Keratinocyte (primary cell): ENCODE results near the gene KLF7. TPM values are rescaled to one million over a fixed set of nuclear protein-coding genes. Genes with fewer than 3 reads are reported as not detected.

Experiments used
- DNase-seq: peaks from one replicate; pipeline ENCODE4 v3.0.0-alpha.2; 2011; ENCODE audit warnings: low read depth, missing footprints, low spot score
- FAIRE-seq: peaks from 2 replicates; lab custom pipeline; 2011; peaks lifted over from hg19 to GRCh38; lab: Jason Lieb, UNC
- H2AFZ ChIP-seq: 2 replicates; pipeline ENCODE4 v1.6.0; 2012; ENCODE audit warnings: low read length, control low read depth, inconsistent platforms; ENCODE audit not compliant: control insufficient read depth
- H3K27ac ChIP-seq: 2 replicates; pipeline ENCODE4 v1.5.1; 2011; ENCODE audit warnings: low read length; ENCODE audit not compliant: control insufficient read depth, insufficient read depth
- H3K27me3 ChIP-seq: 3 replicates; pipeline ENCODE4 v1.6.0; 2011; ENCODE audit warnings: low read length; ENCODE audit not compliant: control insufficient read depth, insufficient read depth; ENCODE audit errors: extremely low read depth
- H3K36me3 ChIP-seq, 2 experiments: 2 replicates in 1 of 2; 3 replicates in 1 of 2; pipeline ENCODE4 v1.5.1; 2011; ENCODE audit warnings: low read length in 2 of 2, mild to moderate bottlenecking in 1 of 2; ENCODE audit not compliant: control insufficient read depth in 2 of 2, insufficient read depth in 2 of 2; ENCODE audit errors: extremely low read depth in 1 of 2
- H3K4me1 ChIP-seq: 3 replicates; pipeline ENCODE4 v1.5.1; 2011; ENCODE audit warnings: low read length; ENCODE audit not compliant: control insufficient read depth, insufficient read depth; ENCODE audit errors: extremely low read depth
- H3K4me2 ChIP-seq: 3 replicates; pipeline ENCODE4 v1.6.0; 2011; ENCODE audit warnings: low read depth, low read length; ENCODE audit not compliant: control insufficient read depth, insufficient read depth; ENCODE audit errors: extremely low read depth
- H3K4me3 ChIP-seq, 3 experiments: fragments of 200-600 bp in 1 of 3; sonication (generic) in 1 of 3; 2 replicates in 2 of 3; 3 replicates in 1 of 3; pipeline ENCODE4 v1.5.1; 2011 to 2016; ENCODE audit warnings: low read length in 3 of 3, mild to moderate bottlenecking in 3 of 3, control low read depth in 2 of 3, inconsistent platforms in 1 of 3, low read depth in 1 of 3, mixed read lengths in 1 of 3, mixed run types in 1 of 3, moderate library complexity in 1 of 3; ENCODE audit not compliant: control insufficient read depth in 2 of 3, insufficient read depth in 2 of 3; ENCODE audit errors: extremely low read depth in 1 of 3
- H3K79me2 ChIP-seq: 2 replicates; pipeline ENCODE4 v1.6.0; 2012; ENCODE audit warnings: low read length; ENCODE audit not compliant: control insufficient read depth, insufficient read depth
- H3K9ac ChIP-seq: 3 replicates; pipeline ENCODE4 v1.6.0; 2011; ENCODE audit warnings: low read length; ENCODE audit not compliant: control insufficient read depth, insufficient read depth; ENCODE audit errors: extremely low read depth
- H3K9me1 ChIP-seq: 3 replicates; pipeline ENCODE4 v1.6.0; 2011; ENCODE audit warnings: low read length; ENCODE audit not compliant: control insufficient read depth, insufficient read depth; ENCODE audit errors: extremely low read depth
- H3K9me3 ChIP-seq: 2 replicates; pipeline ENCODE4 v1.5.1; 2012; ENCODE audit warnings: low read depth, low read length; ENCODE audit not compliant: control insufficient read depth
- H4K20me1 ChIP-seq: 3 replicates; pipeline ENCODE4 v1.6.0; 2011; ENCODE audit warnings: low read length; ENCODE audit not compliant: control insufficient read depth, insufficient read depth; ENCODE audit errors: extremely low read depth
- CTCF ChIP-seq, 3 experiments: IDR thresholded peaks in 1 of 3; conservative IDR thresholded peaks in 1 of 3; optimal IDR thresholded peaks in 1 of 3; 2 replicates in 2 of 3; 3 replicates in 1 of 3; pipeline versions ENCODE3 to v1.5.1; 2011; ENCODE audit warnings: low read length in 3 of 3, mild to moderate bottlenecking in 3 of 3, moderate library complexity in 2 of 3, control low read depth in 1 of 3, inconsistent platforms in 1 of 3; ENCODE audit not compliant: insufficient read depth in 2 of 3; ENCODE audit errors: extremely low read depth in 1 of 3
- EZH2 ChIP-seq: IDR thresholded peaks from one replicate; pipeline ENCODE4 v1.6.1; 2012; ENCODE audit warnings: inconsistent platforms, mild to moderate bottlenecking, low read length, moderate library complexity
- dilution Hi-C: fragments of 300-500 bp; cut with MboI; formaldehyde crosslinking; loops from one replicate; pipeline ENCODE4 v1.7.0; 2020; ENCODE audit warnings: low sequenced_read_pairs; ENCODE audit not compliant: extremely low pct_ligation_motif_present
- polyA plus RNA-seq, 5 experiments: library from polyadenylated mRNA; depleted of rRNA in 3 of 5; stranded (reverse) in 3 of 5; stranded (forward) in 1 of 5; unstranded in 1 of 5; fragments of >200 nt; gene quantifications; 1 replicate in 1 of 5; 2 replicates in 3 of 5; 3 replicates in 1 of 5; pipeline versions ENCODE4 v1.2.1 to v1.2.3, GENCODE V29; 2011 to 2012; ENCODE audit warnings: missing spikeins in 2 of 5, low read depth in 1 of 5, low replicate concordance in 1 of 5

The KLF7 gene
- polyA plus RNA-seq, 1 donor (not counting 4 experiments of a cell fraction or from before 2014, with no cell fraction given): 44.7 TPM

- Histone ChIP-seq H3K4me3 (no peak overlapping the region), H3K27ac (no peak overlapping the region), H3K79me2 (peaks cover 95% of the 10 kb centered on the region), H2AFZ (no peak overlapping the region), H3K9me1 (peaks cover 5% of the 10 kb centered on the region), H4K20me1 (peaks cover 9% of the 10 kb centered on the region), H3K9me3 (no peaks in the 10 kb centered on the region), H3K4me2 (no peak overlapping the region), H3K4me1 (no peaks in the 10 kb centered on the region), H3K9ac (no peak overlapping the region), H3K27me3 (no peaks in the 10 kb centered on the region), H3K36me3 (peaks cover 17 to 52% of the 10 kb centered on the region in 2 experiments)
- DNase-seq (no peak), FAIRE-seq (no peak)
- TF ChIP-seq EZH2: no peak
- TF ChIP-seq CTCF (optimal IDR thresholded peaks at IDR 0.05 in 1 of 3, IDR thresholded peaks at IDR 0.05 in 1 of 3, conservative IDR thresholded peaks at IDR 0.05 in 1 of 3; ENCODE audit: extremely low read depth in 1 of 3, insufficient read depth in 2 of 3, low read length in 3 of 3): no peak
- dilution Hi-C loops: no loop called here
Observed at GRCh38 chr2:207112383-207112782, 53.4 kb downstream of the KLF7 start.

GRCh38 chr2:207111757-207112156 is 54.0 kb downstream of the KLF7 start:
- Histone ChIP-seq H3K4me1 (no peaks in the 10 kb centered on the region), H3K9me3 (no peaks in the 10 kb centered on the region), H3K4me3 (no peak overlapping the region), H3K4me2 (no peak overlapping the region), H3K36me3 (peaks cover 21 to 55% of the 10 kb centered on the region in 2 experiments), H3K79me2 (peaks cover 95% of the 10 kb centered on the region), H3K27ac (no peak overlapping the region), H3K9me1 (peaks cover 5% of the 10 kb centered on the region), H3K9ac (no peak overlapping the region), H4K20me1 (peaks cover 8% of the 10 kb centered on the region), H3K27me3 (no peaks in the 10 kb centered on the region), H2AFZ (no peak overlapping the region)
- TF ChIP-seq EZH2: no peak
- no peak for TF ChIP-seq CTCF (optimal IDR thresholded peaks at IDR 0.05 in 1 of 3, IDR thresholded peaks at IDR 0.05 in 1 of 3, conservative IDR thresholded peaks at IDR 0.05 in 1 of 3; ENCODE audit: extremely low read depth in 1 of 3, insufficient read depth in 2 of 3, low read length in 3 of 3)
- dilution Hi-C loops: no loop called here
- DNase-seq: no peak
- no peak for FAIRE-seq
